Epithelial cell of proximal tubule (primary cell): ENCODE measurements around the gene CLDN3. TPM values are rescaled to one million over a fixed set of nuclear protein-coding genes. Genes with fewer than 3 reads are reported as not detected.
A peak's percentile ranks its signal among the peaks of the same experiment; 100 is the strongest.

Experiments
- DNase-seq: peaks from one replicate; pipeline ENCODE4 v3.0.0-alpha.2; 2011; ENCODE audit warnings: low read depth
- H3K4me3 ChIP-seq: 2 replicates; pipeline ENCODE4 v1.5.1; 2011; ENCODE audit warnings: low read depth, mild to moderate bottlenecking, low read length
- total RNA-seq: library from RNA; depleted of rRNA; stranded (reverse); fragments of >200 nt; gene quantifications from 2 replicates; pipeline ENCODE4 v1.2.3, GENCODE V29; 2015
- TF ChIP-seq, protein P1 (sequence below): conservative IDR thresholded peaks from 2 replicates; pipeline ENCODE4 v1.5.1; 2012; ENCODE audit warnings: low read depth, mild to moderate bottlenecking, low read length

The CLDN3 gene
- total RNA-seq, 1 donor from 2014 or later: 85.9 TPM

DNA sequence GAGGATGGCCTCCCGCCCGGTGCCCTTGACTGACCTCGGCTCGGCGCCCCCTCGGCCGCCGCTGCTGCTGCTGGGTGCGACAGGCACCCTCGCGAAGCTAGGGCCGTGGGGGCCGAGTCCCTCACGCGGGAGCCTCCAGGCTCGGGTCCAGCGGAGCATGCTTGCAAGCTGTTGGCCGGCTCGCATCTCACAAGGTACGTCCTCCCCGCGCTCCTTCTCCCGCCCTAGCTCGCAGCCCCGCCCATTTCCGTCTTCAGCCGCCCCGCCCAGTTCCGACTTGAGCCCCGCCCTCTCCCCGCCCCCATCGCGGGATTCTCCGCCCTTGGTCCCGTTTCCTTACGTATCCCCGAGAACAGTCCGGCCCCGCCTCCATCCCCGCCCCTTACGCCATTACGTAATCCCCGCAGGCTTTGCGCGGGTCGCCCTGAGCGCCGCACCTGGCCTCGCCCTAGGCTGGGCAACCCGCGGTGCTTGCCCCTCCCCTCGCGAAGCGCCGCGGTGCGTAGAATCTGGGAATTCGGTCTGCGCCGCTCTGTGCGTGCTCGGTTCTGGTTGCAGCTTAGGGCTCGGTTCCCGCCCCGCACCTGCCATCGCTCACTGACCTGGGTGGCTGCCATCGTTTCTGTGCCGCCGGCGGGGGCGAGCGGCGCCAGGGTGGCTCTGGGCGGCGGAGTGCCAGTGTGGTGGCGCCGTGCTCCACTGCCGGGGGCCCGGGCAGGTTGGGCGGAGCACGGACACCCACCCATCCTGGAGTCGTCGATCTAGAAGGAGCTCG, 31.3 kb downstream of the CLDN3 start, which contains the start of gene ABHD11:
TSS of gene ABHD11 (minus strand) at position 191 of the 775 bp plus-strand sequence. CDS start at position 159, 32 bp downstream.
- DNase-seq: peak; percentile 69
- peak within 1 kb of the TSS; percentile 73 for H3K4me3 ChIP-seq
- TF ChIP-seq, protein P1, sequence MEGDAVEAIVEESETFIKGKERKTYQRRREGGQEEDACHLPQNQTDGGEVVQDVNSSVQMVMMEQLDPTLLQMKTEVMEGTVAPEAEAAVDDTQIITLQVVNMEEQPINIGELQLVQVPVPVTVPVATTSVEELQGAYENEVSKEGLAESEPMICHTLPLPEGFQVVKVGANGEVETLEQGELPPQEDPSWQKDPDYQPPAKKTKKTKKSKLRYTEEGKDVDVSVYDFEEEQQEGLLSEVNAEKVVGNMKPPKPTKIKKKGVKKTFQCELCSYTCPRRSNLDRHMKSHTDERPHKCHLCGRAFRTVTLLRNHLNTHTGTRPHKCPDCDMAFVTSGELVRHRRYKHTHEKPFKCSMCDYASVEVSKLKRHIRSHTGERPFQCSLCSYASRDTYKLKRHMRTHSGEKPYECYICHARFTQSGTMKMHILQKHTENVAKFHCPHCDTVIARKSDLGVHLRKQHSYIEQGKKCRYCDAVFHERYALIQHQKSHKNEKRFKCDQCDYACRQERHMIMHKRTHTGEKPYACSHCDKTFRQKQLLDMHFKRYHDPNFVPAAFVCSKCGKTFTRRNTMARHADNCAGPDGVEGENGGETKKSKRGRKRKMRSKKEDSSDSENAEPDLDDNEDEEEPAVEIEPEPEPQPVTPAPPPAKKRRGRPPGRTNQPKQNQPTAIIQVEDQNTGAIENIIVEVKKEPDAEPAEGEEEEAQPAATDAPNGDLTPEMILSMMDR: no peak

DNA sequence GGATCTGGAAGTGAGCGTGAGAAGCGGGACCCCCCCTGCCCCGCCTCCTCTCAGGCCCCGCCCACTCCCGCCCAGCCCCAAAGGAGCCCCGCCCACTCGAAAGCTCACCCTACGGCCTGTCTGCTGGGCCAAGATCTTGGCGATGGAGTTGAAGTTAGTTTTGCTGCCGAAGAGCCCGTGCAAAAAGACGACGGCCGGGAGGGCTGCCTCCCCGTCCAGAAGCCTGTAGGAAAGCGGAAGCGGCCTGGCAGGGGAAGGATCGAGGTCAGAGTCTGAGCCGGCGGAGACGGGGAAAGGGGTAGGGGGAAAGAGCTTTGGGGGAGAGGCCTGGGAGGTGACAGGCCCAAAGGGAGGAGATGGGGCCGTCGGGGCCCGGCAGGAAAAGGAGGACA, 31.9 kb downstream of the CLDN3 start:
- peak overlapping the region; percentile 73 for H3K4me3 ChIP-seq
- no peak for DNase-seq
- TF ChIP-seq, protein P1: no peak

DNA sequence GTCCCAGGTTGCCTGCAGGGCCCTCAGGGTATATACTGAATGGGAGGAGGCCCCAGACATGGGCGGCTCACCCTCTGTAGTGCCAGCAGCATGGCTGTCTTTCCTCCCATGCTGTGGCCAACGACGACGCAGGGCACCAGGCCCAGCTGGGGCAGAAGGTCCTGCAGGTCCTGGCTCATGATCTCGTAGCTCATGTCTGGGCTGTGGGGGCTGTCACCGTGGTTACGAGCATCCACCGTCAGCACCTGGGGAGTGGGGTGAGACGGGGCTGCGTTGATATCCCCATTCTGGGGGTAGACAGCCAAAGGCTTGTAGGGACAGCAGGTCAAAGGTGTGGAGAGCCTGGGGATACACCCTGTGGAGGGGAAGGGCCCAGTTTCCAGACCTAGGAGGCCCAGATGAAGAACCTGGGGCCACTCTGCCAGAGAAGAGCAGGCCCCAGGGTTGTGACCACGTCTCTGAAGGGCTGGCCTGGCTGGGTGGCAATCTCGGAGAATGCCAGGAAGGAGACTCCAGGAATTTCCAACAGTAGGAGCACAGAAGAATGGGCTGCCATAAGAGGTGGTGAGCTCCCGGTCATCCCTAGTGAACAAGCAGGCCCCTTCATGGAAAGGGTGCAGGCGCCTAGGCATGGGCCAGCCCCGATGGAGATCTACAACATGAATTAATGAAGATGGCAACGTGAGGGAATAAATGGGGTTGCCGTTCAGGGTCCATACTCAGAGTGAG, 32.4 kb downstream of the CLDN3 start:
- DNase-seq: no peak
- peak overlapping the region; percentile 73 for H3K4me3 ChIP-seq
- TF ChIP-seq, protein P1: no peak

DNA sequence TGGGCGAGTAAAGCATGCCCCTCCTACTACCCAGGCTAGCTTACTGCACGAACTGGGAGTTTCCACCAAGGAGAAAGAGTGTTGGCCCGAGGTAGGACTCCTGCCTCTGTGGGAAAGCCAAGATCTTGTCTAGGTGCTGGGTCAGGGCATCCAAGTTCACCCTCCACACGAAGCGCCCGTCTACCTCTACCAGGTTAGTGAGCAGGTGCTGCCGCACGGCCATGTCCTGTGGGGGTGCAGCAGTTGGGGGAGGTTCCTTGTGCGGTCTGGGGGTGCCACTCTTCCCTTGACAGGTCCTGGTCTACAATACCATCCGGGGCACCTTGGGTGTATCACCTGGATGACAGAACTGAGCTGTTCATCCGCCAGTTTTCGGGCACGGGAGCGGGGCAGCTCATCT, 33.2 kb downstream of the CLDN3 start:
- TF ChIP-seq, protein P1: no peak
- H3K4me3 ChIP-seq: no peak overlapping the region
- no peak for DNase-seq

DNA sequence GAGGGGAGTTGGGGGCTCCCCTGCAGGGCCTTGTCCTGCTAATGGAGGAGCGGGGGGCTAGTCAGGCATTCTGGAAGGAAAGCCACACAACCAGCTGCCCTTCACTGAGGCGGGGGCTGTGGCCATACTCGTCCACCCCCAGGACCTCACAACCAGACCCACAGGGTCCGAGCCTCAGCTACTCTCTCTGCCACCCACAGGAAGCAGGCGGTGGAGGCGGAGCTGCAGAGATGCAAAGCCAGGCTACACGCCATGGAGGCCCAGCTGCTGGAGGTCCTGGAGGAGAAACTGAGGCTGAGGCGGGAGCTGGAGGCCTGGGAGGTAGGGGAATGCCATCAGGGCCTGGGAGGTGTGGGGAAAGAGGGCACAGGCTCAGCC, 34.6 kb downstream of the CLDN3 start:
- H3K4me3 ChIP-seq: no peak overlapping the region
- TF ChIP-seq, protein P1: no peak
- no peak for DNase-seq

DNA sequence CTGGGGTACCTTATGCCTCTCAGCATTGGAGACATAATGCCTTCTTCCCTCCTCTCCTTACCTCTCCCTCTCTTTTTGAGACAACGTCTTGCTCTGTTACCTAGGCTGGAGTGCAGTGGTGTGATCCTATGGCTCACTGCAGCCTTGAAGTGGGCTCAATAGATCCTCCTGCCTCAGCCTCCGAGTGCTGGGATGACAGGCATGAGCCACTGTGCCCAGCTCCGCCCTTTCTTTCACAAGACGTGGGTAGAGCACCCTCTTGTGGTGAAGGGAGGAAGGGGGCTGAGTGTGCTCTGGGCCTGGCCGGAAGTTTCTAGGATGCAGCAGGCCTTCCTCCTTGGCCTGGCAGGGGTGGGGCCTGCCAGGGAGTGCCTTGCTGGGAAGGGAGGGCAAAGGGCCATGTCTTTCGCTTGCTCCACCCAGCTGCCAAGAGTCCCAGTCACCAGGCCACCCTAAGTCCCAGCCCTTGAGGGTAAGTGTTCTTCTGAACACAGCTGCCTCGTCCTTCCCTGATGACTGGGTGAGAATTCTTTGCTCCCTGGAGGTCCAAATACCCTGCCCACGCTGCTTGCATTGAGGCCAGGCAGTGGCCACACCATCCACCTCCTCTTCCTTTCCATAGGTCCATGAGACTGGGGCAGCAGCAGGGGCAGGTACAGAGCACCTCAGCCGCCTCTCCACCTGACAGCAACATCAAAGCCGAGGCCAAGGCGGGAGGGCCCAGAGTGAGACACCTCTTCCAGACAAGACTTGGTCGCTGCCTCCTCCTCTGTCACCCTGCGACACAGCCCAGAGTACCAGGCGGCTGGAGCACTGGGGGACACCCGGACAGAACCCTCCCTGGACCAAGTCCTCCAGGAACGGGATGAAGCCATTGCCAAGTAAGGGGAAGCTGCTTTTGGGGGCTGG, 35.2 kb downstream of the CLDN3 start:
- TF ChIP-seq, protein P1: peak; percentile 88
- no peak overlapping the region for H3K4me3 ChIP-seq
- no peak for DNase-seq
